HEK293 (cell line): Measurements from ENCODE around the gene ME2.

Experiments
- EGR2 ChIP-seq: fragments of 450-650 bp; formaldehyde crosslinking; IDR thresholded peaks from 2 replicates; pipeline ENCODE4 v1.5.1; 2016; ENCODE audit warnings: low read depth, missing biosample characterization, missing genetic modification characterization
- HIC1 ChIP-seq: fragments of 450-650 bp; formaldehyde crosslinking; IDR thresholded peaks from 2 replicates; pipeline ENCODE4 v1.5.1; 2016; ENCODE audit warnings: missing biosample characterization, missing genetic modification characterization
- IKZF3 ChIP-seq: fragments of 450-650 bp; IDR thresholded peaks from 2 replicates; pipeline ENCODE4 v1.5.0; 2018; ENCODE audit warnings: missing biosample characterization, mild to moderate bottlenecking, missing genetic modification characterization, moderate library complexity
- SETDB1 ChIP-seq: IDR thresholded peaks from one replicate; pipeline ENCODE4 v1.6.1; 2017; ENCODE audit warnings: mild to moderate bottlenecking, low read length, moderate library complexity, mixed read lengths; ENCODE audit not compliant: insufficient read length
- SP2 ChIP-seq: fragments of 450-650 bp; formaldehyde crosslinking; IDR thresholded peaks from 2 replicates; pipeline ENCODE4 v1.5.1; 2016; ENCODE audit warnings: missing biosample characterization, missing genetic modification characterization
- WT1 ChIP-seq: fragments of 450-650 bp; formaldehyde crosslinking; IDR thresholded peaks from 2 replicates; pipeline ENCODE4 v1.5.1; 2016; ENCODE audit warnings: missing biosample characterization, missing genetic modification characterization
- YY2 ChIP-seq: fragments of 450-650 bp; formaldehyde crosslinking; IDR thresholded peaks from 2 replicates; pipeline ENCODE4 v1.5.1; 2016; ENCODE audit warnings: missing biosample characterization, missing genetic modification characterization
- ZBTB7A ChIP-seq: fragments of 450-650 bp; formaldehyde crosslinking; IDR thresholded peaks from 2 replicates; pipeline ENCODE4 v1.5.1; 2016; ENCODE audit warnings: low read depth, missing biosample characterization, missing genetic modification characterization
- ZBTB8A ChIP-seq: fragments of 450-650 bp; formaldehyde crosslinking; IDR thresholded peaks from 2 replicates; pipeline ENCODE4 v1.5.1; 2016; ENCODE audit warnings: missing biosample characterization, missing genetic modification characterization
- ZFP69B ChIP-seq: fragments of 450-650 bp; formaldehyde crosslinking; IDR thresholded peaks from 2 replicates; pipeline ENCODE4 v1.5.1; 2016; ENCODE audit warnings: missing biosample characterization, missing genetic modification characterization
- ZNF112 ChIP-seq: fragments of 450-650 bp; formaldehyde crosslinking; IDR thresholded peaks from 2 replicates; pipeline ENCODE4 v1.5.0; 2017; ENCODE audit warnings: missing biosample characterization, missing genetic modification characterization
- ZNF114 ChIP-seq: fragments of 450-650 bp; formaldehyde crosslinking; IDR thresholded peaks from 2 replicates; pipeline ENCODE4 v1.5.0; 2017; ENCODE audit warnings: missing biosample characterization, missing genetic modification characterization
- ZNF146 ChIP-seq: fragments of 450-650 bp; formaldehyde crosslinking; IDR thresholded peaks from 2 replicates; pipeline ENCODE4 v1.5.1; 2016; ENCODE audit warnings: missing biosample characterization, missing genetic modification characterization
- ZNF155 ChIP-seq: fragments of 450-650 bp; formaldehyde crosslinking; IDR thresholded peaks from 2 replicates; pipeline ENCODE4 v1.5.1; 2016; ENCODE audit warnings: missing biosample characterization, missing genetic modification characterization
- ZNF169 ChIP-seq: fragments of 450-650 bp; formaldehyde crosslinking; IDR thresholded peaks from 2 replicates; pipeline ENCODE4 v1.5.1; 2016; ENCODE audit warnings: missing biosample characterization, missing genetic modification characterization
- ZNF184 ChIP-seq: fragments of 450-650 bp; IDR thresholded peaks from 2 replicates; pipeline ENCODE4 v1.5.1; 2018; ENCODE audit warnings: missing biosample characterization, mild to moderate bottlenecking, missing genetic modification characterization
- ZNF26 ChIP-seq: fragments of 450-650 bp; formaldehyde crosslinking; IDR thresholded peaks from 2 replicates; pipeline ENCODE4 v1.5.1; 2016; ENCODE audit warnings: missing biosample characterization, missing genetic modification characterization
- ZNF311 ChIP-seq: fragments of 450-650 bp; formaldehyde crosslinking; IDR thresholded peaks from 2 replicates; pipeline ENCODE4 v1.5.1; 2017; ENCODE audit warnings: missing biosample characterization, missing genetic modification characterization, borderline replicate concordance
- ZNF350 ChIP-seq: fragments of 450-650 bp; formaldehyde crosslinking; IDR thresholded peaks from 2 replicates; pipeline ENCODE4 v1.5.0; 2017; ENCODE audit warnings: missing biosample characterization, mild to moderate bottlenecking, missing genetic modification characterization
- ZNF362 ChIP-seq: fragments of 450-650 bp; formaldehyde crosslinking; IDR thresholded peaks from 2 replicates; pipeline ENCODE4 v1.5.1; 2016; ENCODE audit warnings: missing biosample characterization, missing genetic modification characterization
- ZNF366 ChIP-seq: fragments of 450-650 bp; formaldehyde crosslinking; conservative IDR thresholded peaks from 2 replicates; pipeline ENCODE4 v1.5.1; 2016; ENCODE audit warnings: missing biosample characterization, missing genetic modification characterization
- ZNF423 ChIP-seq: fragments of 450-650 bp; formaldehyde crosslinking; IDR thresholded peaks from 2 replicates; pipeline ENCODE4 v1.5.1; 2016; ENCODE audit warnings: missing biosample characterization, missing genetic modification characterization
- ZNF426 ChIP-seq: fragments of 450-650 bp; formaldehyde crosslinking; IDR thresholded peaks from 2 replicates; pipeline ENCODE4 v1.5.1; 2017; ENCODE audit warnings: missing biosample characterization, missing genetic modification characterization, mild to moderate bottlenecking, inconsistent platforms, moderate library complexity
- ZNF501 ChIP-seq: fragments of 450-650 bp; formaldehyde crosslinking; IDR thresholded peaks from 2 replicates; pipeline ENCODE4 v1.5.1; 2016; ENCODE audit warnings: missing biosample characterization, missing genetic modification characterization
- ZNF510 ChIP-seq: fragments of 450-650 bp; formaldehyde crosslinking; IDR thresholded peaks from 2 replicates; pipeline ENCODE4 v1.5.1; 2018; ENCODE audit warnings: mild to moderate bottlenecking, missing genetic modification characterization, missing biosample characterization; ENCODE audit not compliant: insufficient replicate concordance
- ZNF549 ChIP-seq: fragments of 450-650 bp; IDR thresholded peaks from 2 replicates; pipeline ENCODE4 v1.5.1; 2018; ENCODE audit warnings: missing biosample characterization, missing genetic modification characterization, mild to moderate bottlenecking, inconsistent platforms, moderate library complexity
- ZNF558 ChIP-seq: fragments of 450-650 bp; formaldehyde crosslinking; IDR thresholded peaks from 2 replicates; pipeline ENCODE4 v1.5.1; 2016; ENCODE audit warnings: missing biosample characterization, missing genetic modification characterization
- ZNF561 ChIP-seq: fragments of 450-650 bp; IDR thresholded peaks from 2 replicates; pipeline ENCODE4 v1.5.1; 2018; ENCODE audit warnings: missing biosample characterization, missing genetic modification characterization, borderline replicate concordance
- ZNF610 ChIP-seq: fragments of 450-650 bp; formaldehyde crosslinking; IDR thresholded peaks from 2 replicates; pipeline ENCODE4 v1.5.1; 2016; ENCODE audit warnings: missing biosample characterization, missing genetic modification characterization, borderline replicate concordance
- ZNF626 ChIP-seq: fragments of 450-650 bp; sonication (Bioruptor Pico); formaldehyde crosslinking; IDR thresholded peaks from 2 replicates; pipeline ENCODE4 v1.5.1; 2018; ENCODE audit warnings: missing biosample characterization, missing genetic modification characterization, inconsistent platforms
- ZNF677 ChIP-seq: fragments of 450-650 bp; IDR thresholded peaks from 2 replicates; pipeline ENCODE4 v1.5.0; 2018; ENCODE audit warnings: missing biosample characterization, mild to moderate bottlenecking, missing genetic modification characterization, moderate library complexity
- ZNF704 ChIP-seq: fragments of 450-650 bp; formaldehyde crosslinking; IDR thresholded peaks from 2 replicates; pipeline ENCODE4 v1.5.1; 2016; ENCODE audit warnings: missing biosample characterization, missing genetic modification characterization
- ZNF776 ChIP-seq: fragments of 450-650 bp; formaldehyde crosslinking; IDR thresholded peaks from 2 replicates; pipeline ENCODE4 v1.5.0; 2017; ENCODE audit warnings: missing biosample characterization, missing genetic modification characterization, borderline replicate concordance
- ZNF777 ChIP-seq: fragments of 450-650 bp; formaldehyde crosslinking; IDR thresholded peaks from 2 replicates; pipeline ENCODE4 v1.5.1; 2017; ENCODE audit warnings: missing biosample characterization, missing genetic modification characterization, borderline replicate concordance
- ZNF837 ChIP-seq: fragments of 450-650 bp; formaldehyde crosslinking; IDR thresholded peaks from 2 replicates; pipeline ENCODE4 v1.5.1; 2016; ENCODE audit warnings: missing biosample characterization, missing genetic modification characterization
- ZSCAN4 ChIP-seq: fragments of 450-650 bp; formaldehyde crosslinking; IDR thresholded peaks from 2 replicates; pipeline ENCODE4 v1.5.1; 2017; ENCODE audit warnings: missing biosample characterization, missing genetic modification characterization

ME2 gene

GRCh38 chr18:50961974-50962373, 83.1 kb downstream of the ME2 start (continued):
- TF ChIP-seq SP2 (tag by site-specific recombination): no peak
- TF ChIP-seq ZNF610: 0 out of 2 replicates have a peak, but pooled peaks have one; percentile 50
- no peak for TF ChIP-seq IKZF3 (tag by site-specific recombination)
- TF ChIP-seq YY2: no peak
- 0 out of 2 replicates have a peak, but pooled peaks have one; percentile 47 for TF ChIP-seq ZNF549 (tag by site-specific recombination)
- peak; percentile 80 for TF ChIP-seq ZNF184
- TF ChIP-seq ZNF558: peak; percentile 68; the same call in 1 of the 2 replicates
- no peak for TF ChIP-seq ZNF112
- TF ChIP-seq ZNF777 (tag by site-specific recombination): no peak
- TF ChIP-seq ZBTB8A: no peak
- TF ChIP-seq ZNF366 (tag by site-specific recombination): no peak
- peak; percentile 76; the same call in 1 of the 2 replicates for TF ChIP-seq ZNF155 (tag by site-specific recombination)
- no peak for TF ChIP-seq ZNF561
- TF ChIP-seq EGR2 (tag by site-specific recombination): no peak
- TF ChIP-seq ZNF362: peak; percentile 66; the same call in 1 of the 2 replicates
- TF ChIP-seq ZNF510 (tag by site-specific recombination): peak; percentile 12
- no peak for TF ChIP-seq ZNF704 (tag by site-specific recombination)
- TF ChIP-seq SETDB1: peak; percentile 98
- TF ChIP-seq ZNF146 (tag by site-specific recombination): no peak
- peak; percentile 11; the same call in 1 of the 2 replicates for TF ChIP-seq ZNF350 (tag by site-specific recombination)
- no peak for TF ChIP-seq ZFP69B (tag by site-specific recombination)
- no peak for TF ChIP-seq ZBTB7A (tag by site-specific recombination)
- TF ChIP-seq WT1: no peak
- TF ChIP-seq ZNF114 (tag by site-specific recombination): 0 out of 2 replicates have a peak, but pooled peaks have one; percentile 68
- TF ChIP-seq HIC1 (tag by site-specific recombination): no peak
- TF ChIP-seq ZNF311 (tag by site-specific recombination): no peak
- 0 out of 2 replicates have a peak, but pooled peaks have one; percentile 26 for TF ChIP-seq ZNF169 (tag by site-specific recombination)
- TF ChIP-seq ZNF26 (tag by site-specific recombination): peak; percentile 44
- TF ChIP-seq ZNF626: peak; percentile 98
- no peak for TF ChIP-seq ZNF426
- TF ChIP-seq ZNF837 (tag by site-specific recombination): no peak
- no peak for TF ChIP-seq ZNF677 (tag by site-specific recombination)
- no peak for TF ChIP-seq ZSCAN4 (tag by site-specific recombination)
- no peak for TF ChIP-seq ZNF423 (tag by site-specific recombination)
- no peak for TF ChIP-seq ZNF776
- TF ChIP-seq ZNF501 (tag by site-specific recombination): no peak
